Stimulated activated naive CD4-positive, alpha-beta T cell (primary cell): ENCODE measurements around the gene MPHOSPH10.
"Not testable (repeated sequence)": the region's sequence is repeated elsewhere in the genome, so short reads cannot be mapped to it uniquely, and the experiment has no call there.

Experiments
- DNase-seq, 6 experiments: peaks; one replicate each; lab custom pipeline; 2025; lab: John Stamatoyannopoulos, UW

The MPHOSPH10 gene, protein sequence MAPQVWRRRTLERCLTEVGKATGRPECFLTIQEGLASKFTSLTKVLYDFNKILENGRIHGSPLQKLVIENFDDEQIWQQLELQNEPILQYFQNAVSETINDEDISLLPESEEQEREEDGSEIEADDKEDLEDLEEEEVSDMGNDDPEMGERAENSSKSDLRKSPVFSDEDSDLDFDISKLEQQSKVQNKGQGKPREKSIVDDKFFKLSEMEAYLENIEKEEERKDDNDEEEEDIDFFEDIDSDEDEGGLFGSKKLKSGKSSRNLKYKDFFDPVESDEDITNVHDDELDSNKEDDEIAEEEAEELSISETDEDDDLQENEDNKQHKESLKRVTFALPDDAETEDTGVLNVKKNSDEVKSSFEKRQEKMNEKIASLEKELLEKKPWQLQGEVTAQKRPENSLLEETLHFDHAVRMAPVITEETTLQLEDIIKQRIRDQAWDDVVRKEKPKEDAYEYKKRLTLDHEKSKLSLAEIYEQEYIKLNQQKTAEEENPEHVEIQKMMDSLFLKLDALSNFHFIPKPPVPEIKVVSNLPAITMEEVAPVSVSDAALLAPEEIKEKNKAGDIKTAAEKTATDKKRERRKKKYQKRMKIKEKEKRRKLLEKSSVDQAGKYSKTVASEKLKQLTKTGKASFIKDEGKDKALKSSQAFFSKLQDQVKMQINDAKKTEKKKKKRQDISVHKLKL

DNA sequence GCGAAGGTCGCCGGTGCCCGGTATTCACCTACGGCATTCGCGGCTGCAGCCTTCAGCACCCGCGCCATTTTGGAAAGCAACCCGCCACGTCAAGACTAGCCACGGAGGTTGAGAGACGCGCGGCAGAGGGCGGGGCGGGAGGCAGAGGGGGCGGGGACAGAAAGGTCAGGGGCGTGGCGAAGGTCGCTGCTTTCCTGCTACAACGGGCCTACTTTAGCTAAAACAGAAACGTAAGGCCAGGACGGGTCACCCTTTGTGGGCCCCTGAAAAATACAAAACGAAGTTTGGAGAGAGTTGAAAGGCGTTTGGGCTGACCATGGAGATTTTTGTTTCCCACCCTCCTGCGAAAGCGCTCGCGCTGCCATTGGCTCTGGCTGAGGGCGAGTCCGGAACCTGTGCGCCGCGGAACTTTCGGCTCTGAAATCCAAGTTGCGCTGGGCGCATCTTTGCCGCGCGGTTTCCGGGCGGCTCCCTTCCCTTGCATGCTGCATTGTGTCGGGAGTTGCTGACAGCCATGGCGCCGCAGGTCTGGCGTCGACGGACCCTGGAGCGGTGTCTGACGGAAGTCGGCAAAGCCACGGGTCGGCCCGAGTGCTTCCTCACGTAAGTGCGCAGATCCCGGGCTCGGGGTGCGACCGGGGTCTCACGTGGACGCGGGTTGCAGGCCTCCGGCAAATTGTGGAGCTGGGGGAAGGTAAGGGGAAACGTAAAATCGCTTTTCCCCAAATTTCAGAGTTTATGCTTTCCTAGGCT, at the start of gene MPHOSPH10, which contains the start of gene MCEE:
Gene MPHOSPH10, plus strand, starts transcription at position 483 of the 753 bp plus-strand sequence. Its CDS starts 32 bp downstream, at position 515.
Gene MCEE, minus strand, starts transcription at position 78 of the 753 bp plus-strand sequence. Its CDS starts 10 bp downstream, at position 68.
- peak; percentile 80 to 97 (median 92) for DNase-seq

DNA sequence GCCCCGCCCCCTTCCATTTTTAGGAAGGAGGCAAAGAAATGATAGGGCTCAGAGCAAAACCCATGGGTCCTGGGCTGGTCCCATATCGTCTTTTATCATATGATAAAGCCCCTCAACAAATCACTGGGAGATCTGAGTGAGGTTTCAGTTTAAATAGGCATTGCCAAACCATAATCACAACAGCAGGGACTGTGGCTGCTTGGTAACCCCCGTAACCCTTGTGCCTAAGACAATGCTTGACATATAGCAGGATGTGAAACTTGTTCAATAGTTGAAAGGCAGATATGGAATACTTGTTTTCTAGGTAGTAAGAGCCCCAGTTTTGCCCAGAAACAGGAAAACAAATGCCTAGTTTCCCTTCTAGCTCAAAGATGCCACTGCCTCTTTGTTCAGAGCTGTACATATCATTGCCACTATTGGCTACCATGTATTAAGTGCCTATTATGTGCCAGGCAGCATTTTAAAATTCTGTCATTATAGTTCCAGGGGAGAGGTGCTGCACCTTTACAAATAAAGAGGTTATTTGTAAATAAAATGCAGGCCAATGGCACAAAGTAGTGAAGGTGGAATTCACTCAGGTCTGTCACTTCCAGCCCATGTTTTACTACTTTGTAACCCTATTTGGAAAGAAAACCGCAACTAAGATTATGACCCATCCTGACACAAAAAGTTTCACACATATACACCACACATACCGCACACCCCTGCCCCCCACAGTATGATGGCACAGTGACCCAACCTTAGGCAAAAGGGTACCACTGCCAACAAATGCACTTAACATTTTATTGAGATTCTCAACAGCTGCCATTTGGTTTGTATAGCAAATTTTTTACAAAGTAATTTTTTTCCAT, 47.8 kb upstream of the MPHOSPH10 start:
- no peak for DNase-seq

DNA sequence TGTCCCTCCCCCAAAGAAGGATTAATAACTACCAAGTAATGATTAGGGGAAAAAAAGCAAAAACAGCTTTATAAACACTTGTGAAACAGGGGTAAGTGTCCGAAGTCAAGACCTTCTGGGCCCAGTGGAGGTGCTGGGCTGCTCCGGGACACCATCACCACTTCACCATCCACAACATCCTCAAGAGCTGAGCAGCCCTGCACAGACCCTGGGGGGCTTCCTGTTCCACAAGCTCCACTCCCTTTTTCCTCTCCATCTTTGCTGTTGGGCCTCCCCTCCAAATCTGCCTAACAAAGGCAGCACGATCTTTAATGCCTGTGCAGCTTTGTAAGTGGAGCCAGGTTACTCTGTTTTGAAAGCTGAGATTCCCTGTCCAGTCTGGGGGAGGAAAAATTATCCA, 47.1 kb upstream of the MPHOSPH10 start:
- DNase-seq: not testable (repeated sequence)

DNA sequence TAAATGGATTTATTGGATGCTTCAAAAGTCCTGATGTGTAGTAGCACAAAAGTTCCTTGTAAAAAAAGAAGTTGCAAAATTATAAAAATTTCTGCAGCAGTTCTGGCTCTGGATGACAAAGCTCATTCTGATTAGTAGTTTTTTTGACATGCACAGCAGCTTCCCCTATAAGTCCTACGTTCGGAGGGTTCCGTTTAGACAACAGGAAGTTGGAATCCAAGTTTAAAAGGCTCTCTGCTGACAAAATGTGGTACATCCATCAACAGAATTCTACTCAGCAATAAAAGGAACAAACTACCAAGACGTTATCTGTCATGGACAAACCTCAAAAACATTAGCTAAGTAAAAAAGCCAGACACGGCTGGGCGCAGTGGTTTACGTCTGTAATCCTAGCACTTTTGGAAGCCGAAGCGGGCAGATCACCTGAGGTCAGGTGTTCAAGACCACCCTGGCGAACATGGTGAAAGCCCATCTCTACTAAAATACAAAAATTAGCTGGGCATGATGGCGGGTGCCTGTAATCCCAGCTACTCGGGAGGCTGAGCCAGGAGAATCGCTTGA, 46.6 kb upstream of the MPHOSPH10 start:
- DNase-seq: not testable (repeated sequence)

DNA sequence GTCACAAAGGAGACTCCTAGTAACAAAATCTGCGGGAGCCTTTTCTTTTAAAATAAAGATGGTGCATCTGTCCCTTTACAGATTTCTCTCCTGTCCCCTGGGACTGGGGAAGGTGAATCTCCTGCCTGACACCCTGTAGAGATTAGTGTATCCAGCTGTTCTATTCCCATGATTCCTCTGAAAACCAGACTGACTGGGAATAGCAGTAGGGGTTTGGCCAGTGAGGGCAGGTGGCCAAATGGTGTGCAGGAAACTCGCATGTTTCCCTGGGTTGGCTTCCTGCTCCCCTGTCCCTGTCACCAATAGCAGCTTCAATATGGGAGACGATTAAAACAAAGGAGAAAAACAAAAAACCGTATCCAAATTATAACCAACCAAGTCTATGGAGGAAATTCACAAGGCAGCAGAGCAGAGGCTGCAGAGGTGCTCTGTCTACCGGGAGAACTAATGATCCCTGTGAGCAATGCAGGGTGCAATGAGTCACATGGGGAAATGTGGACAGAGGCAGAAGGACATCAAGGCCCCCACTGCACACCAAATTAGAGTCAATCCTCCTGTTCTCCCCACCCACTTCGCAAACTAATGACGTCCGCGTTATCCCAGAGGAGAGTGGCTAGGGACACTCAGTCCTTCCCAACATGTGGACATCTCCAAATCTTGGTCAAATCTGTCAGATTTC, 45.0 kb upstream of the MPHOSPH10 start:
- DNase-seq: not testable (repeated sequence)

DNA sequence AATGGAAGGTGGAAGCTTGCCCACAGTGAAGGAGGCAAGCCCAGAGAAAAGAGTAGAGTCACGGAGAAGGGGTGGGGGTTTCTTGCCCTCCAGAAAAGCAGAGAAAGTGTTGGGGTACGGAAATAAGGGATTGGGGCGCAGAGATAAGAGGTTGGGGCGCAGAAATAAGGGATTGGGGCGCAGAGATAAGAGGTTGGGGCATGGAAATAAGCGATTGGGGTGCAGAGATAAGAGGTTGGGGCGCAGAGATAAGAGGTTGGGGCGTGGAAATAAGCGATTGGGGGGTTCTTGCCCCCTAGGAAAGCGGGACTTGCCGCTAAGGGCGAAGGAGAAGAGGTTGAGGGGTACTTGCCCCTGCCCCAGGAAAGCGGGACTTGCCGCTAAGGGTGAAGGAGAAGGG, 41.0 kb upstream of the MPHOSPH10 start:
- DNase-seq: not testable (repeated sequence)

DNA sequence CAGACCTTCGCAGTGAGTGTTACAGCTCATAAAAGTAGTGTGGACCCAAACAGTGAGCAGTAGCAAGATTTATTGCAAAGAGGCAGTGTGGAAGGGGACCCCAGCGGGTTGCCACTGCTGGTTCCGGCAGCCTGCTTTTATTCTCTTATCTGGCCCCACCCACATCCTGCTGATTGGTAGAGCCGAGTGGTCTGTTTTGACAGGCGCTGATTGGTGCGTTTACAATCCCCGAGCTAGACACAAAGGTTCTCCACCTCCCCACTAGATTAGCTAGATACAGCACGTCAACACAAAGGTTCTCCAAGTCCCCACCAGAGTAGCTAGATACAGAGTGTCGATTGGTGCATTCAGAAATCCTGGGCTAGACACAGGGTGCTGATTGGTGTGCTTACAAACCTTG, 38.6 kb upstream of the MPHOSPH10 start:
- not testable (repeated sequence) for DNase-seq

DNA sequence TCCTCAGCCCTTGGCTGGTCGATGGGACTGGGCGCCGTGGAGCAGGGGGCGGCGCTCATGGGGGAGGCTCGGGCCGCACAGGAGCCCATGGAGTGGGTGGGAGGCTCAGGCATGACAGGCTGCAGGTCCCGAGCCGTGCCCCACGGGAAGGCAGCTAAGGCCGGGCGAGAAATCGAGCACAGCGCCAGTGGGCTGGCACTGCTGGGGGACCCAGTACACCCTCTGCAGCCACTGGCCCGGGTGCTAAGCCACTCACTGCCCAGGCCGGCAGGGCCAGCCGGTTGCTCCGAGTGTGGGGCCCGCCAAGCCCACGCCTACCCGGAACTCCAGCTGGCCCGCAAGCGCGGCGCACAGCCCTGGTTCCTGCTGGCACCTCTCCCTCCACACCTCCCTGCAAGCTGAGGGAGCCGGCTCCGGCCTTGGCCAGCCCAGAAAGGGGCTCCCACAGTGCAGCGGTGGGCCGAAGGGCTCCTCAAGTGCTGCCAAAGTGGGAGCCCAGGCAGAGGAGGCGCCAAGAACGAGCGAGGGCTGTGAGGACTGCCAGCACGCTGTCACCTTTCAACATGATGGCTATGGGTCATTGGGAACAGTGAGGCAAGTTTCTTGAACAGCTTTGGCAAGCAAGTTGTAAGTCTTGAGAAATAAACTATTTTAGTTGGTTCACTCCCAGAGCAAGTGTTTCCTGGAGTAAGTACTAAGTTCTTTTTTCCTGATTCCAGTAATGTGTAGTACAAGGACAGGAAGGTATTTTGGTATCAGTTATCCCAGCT, 37.8 kb upstream of the MPHOSPH10 start:
- not testable (repeated sequence) for DNase-seq

DNA sequence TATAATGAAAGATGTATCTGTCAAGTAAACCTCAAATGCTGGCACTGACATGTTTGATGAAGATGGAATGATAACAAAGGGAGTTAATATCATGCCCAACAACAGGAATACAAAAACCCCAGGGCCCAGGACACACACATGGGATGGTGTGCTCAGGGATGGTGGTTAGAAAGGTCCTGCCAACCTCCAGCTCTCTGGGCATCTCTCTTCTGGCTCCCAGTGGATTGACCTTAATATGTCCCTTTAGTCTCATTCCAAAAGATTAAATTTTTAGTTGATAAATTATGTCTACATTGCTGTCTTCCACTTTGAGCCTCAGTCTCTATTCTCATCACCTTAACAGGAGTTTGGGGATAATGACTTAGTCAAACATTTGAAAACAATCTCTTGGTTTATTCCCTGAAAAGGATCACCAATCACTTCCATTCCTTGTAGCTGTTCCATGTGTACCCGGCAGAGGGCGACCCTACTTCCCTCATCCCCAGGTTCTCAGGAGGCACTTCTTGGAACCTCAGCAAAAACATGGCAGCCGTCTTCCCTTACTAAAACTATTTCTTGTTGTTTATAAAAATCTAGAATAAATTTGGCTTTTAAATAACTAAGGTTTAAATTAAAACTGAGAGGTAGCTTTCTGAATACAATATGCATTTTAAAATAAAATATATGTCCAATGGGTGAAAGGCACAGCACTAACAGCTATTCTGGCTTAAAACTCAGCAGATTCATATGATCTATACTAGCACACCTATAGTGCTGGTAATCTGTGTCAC, 30.1 kb upstream of the MPHOSPH10 start:
- peak in 2 of 6 experiments; percentile 5 to 11 for DNase-seq

DNA sequence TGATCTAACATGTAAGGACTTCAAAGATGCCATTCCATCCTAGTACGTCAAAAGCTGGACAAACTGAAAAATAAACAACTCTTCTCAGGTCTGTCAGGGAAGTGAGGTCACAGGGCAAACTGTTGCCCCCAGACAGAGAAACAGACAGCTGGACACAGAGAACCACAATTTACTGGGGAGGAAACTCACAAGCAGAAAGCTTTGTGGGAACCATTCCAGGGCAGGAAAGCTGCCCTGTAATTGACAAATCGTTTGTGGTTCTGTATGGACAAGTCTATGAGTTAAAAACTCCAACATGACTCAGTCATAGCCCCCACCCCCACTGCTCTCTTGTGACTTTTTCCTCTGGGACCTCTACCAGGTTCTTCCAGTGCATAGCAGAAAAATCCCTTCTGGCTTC, 28.8 kb upstream of the MPHOSPH10 start:
- DNase-seq: no peak

DNA sequence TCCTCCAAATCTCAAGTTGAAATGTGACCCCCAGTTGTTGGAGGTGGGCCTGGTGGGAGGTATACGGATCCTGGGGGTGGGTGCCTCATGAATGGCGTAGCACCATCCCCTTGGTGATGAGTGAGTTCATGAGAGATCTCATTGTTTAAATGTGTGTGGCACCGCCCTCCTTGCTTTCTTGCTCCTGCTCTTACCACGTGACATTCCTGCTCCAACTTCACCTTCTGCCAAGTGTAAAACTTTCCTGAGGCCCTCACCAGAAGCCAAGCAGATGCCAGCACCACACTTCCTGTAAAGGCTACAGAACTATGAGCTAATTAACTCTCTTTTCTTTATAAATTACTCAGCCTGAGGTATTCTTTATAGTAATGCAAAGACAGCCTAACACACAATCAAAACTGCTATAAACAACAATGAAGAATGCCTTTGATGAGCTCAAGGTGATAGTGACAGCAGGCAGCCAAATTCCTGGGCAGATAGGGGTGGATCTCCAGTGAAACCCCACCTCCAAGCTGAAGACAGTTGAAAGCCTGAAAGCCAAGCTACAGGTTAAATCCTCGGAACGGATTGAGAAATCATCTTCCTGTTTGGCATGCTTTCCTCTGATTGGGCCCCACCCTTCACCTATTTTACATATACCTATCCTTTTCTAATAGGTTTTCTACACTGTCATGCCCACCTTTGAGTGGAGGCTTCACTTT, 27.3 kb upstream of the MPHOSPH10 start:
- DNase-seq: no peak

DNA sequence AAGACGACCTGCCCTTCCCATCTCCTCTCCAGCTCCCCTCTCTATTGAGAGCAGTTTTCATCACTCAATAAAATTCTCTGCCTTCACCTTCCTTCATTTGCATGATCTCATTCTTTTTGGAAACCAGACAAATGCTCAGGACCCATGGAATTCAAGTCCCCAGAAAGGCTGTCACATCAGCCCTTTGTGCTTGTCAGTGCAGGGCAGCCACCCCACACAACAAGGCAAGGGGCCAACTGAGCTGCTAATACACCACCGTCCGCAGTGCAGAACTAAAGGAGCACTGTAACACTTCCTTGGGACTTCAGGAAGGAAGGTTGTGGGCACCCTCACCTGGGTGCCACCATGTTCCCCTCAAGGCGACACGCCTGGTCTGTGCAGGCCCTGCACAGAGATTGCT, 26.6 kb upstream of the MPHOSPH10 start:
- DNase-seq: no peak

DNA sequence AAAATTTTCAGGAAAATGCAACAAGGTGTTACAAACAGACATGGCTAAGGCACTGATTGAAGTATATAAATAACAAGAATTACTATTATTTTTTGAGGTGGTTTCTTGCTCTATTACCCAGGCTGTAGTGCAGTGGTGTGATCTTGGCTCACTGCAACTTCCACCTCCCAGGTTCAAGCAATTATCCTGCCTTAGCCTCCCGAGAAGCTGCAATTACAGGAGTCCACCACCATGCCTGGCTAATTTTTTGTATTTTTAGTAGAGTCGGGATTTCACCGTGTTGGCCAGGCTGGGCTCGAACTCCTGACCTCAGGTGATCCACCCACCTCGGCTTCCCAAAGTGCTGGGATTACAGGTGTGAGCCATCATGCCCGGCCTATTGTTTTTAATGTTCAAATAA, 24.0 kb upstream of the MPHOSPH10 start:
- not testable (repeated sequence) for DNase-seq

DNA sequence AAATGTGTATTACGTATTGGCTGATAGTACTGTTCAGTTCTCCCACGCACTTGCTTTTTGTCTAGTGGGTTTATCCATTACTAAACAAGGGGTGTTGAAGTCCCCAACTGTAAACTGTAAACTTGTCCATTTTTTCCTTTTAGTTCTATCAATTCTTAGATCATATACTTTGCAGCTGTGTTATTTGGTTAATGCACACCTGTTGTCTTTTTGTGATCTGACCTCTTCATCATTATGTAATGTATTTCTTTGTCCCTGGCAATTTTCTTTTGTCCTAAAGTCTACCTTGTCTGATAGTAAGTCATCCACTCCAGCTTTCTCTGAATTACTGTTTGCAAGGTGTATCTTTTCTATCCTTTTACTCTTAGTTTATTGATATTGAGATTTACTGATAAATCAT, 22.3 kb upstream of the MPHOSPH10 start:
- no peak for DNase-seq

DNA sequence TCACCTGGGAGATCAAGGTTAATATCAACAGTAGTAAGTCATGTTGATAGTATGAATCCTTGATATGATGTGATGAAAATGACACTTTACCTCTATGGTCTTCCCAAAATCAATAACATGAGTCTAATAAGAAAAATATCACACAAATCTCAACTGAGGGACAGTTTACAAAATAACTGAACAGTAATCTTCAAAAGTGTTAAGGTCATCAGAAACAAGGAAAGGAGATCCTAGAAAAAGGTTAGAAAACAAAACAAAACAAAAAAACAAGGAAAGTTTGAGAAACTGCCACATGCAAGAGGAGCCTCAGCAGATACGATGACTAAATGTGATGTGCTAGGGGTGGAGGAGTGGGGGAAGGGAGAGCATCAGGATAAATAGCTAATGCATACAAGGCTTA, 16.6 kb upstream of the MPHOSPH10 start:
- DNase-seq: no peak

DNA sequence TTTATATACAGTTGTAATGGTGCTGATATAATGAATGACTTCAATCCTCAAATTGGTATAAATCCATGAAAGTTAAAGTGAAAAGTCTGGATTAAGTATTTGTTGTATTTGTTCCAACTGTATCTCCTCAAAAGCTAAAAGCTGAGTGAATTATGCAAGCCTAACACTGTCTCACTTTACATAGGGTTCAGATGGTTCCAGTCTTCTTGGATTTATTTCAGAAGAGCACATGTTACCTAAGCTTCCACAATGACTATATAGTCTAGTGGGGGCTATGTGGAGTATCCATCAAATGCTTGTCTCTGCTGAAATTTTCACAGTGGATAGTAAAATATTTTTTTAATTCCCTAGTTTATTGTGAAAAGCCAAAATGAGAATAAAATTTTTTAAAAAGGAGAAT, 13.4 kb upstream of the MPHOSPH10 start:
- no peak for DNase-seq

DNA sequence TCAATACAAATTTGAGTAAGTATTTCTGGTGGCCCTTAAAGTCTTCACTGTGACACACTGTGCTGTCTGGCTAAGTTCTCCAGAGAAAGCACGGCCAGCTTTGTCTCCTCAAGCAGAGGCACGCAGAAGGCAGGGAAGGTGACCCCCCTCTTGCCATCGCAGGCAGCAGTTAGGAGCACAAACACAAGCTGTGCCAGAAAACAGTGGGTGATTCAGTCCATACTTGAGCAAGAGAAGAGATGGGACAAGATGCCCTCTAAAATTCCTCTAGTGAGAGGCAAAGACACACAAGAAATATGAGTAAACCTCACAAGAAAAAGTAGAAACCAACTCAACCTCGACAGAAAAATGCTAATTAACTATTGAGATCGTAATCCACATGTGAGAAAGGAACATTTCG, 10.2 kb upstream of the MPHOSPH10 start:
- no peak for DNase-seq

DNA sequence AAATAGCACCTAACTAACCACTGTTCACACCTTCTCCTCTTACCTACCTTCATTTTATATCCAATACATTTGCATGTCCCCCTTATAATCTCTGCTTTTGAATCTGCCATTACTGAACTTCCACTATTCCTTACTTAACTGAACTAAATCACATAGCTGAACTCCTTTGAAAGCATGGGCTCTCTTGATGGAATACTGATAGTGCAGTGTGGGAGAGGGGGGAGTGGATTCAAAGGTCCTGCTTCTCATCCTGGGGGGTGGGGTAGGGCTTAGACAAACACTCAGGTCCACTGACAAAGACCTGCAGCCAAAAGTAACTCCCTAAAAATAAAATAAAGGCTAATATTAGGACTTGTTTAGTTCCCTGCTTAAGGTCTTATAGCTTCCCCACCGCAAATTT, 9.0 kb upstream of the MPHOSPH10 start:
- DNase-seq: no peak
